Globus pallidus (tissue), 1 donor: ENCODE results near the gene FAM187B.
"Not testable (repeated sequence)": the region's sequence is repeated elsewhere in the genome, so short reads cannot be mapped to it uniquely, and the experiment has no call there.

Experiments
- DNase-seq: peaks from one replicate; pipeline ENCODE4 v3.0.0-alpha.2; 2015; ENCODE audit warnings: low spot score

The FAM187B gene

GRCh38 chr19:35262101-35262761 lies 33.7 kb upstream of the FAM187B start:
- no peak for DNase-seq

GRCh38 chr19:35261356-35262100 lies 33.0 kb upstream of the FAM187B start:
- DNase-seq = no peak

GRCh38 chr19:35260694-35261304 lies 32.3 kb upstream of the FAM187B start:
- DNase-seq = no peak

- DNase-seq = no peak
These were observed 28.5 kb upstream of the FAM187B start for GRCh38 chr19:35257113-35257461.

GRCh38 chr19:35256566-35256965 lies 28.0 kb upstream of the FAM187B start:
- DNase-seq = no peak

GRCh38 chr19:35254341-35255297 lies 26.1 kb upstream of the FAM187B start:
- no peak for DNase-seq

GRCh38 chr19:35253316-35254286 lies 25.1 kb upstream of the FAM187B start:
- DNase-seq = no peak

GRCh38 chr19:35251456-35251855 lies 22.9 kb upstream of the FAM187B start:
- no peak for DNase-seq

- DNase-seq = no peak
These were observed 21.5 kb upstream of the FAM187B start for GRCh38 chr19:35249848-35250711.

GRCh38 chr19:35249146-35249847 lies 20.8 kb upstream of the FAM187B start:
- DNase-seq = no peak

- DNase-seq = no peak
These were observed 20.0 kb upstream of the FAM187B start, which contains the start of gene LSR for GRCh38 chr19:35248310-35249145. TSS of gene LSR (plus strand) at chr19:35249002. CDS start at chr19:35249023, 21 bp downstream.

GRCh38 chr19:35247526-35248309 lies 19.2 kb upstream of the FAM187B start:
- DNase-seq = no peak

GRCh38 chr19:35246466-35247092 lies 18.0 kb upstream of the FAM187B start:
- DNase-seq = no peak

- DNase-seq = no peak
These were observed 12.9 kb upstream of the FAM187B start for GRCh38 chr19:35241417-35241816.

GRCh38 chr19:35240327-35240726 lies 11.8 kb upstream of the FAM187B start:
- DNase-seq = no peak

GRCh38 chr19:35239597-35239996 lies 11.1 kb upstream of the FAM187B start:
- not testable (repeated sequence) for DNase-seq
